Measurements from ENCODE around the gene SPTBN1.

DNA sequence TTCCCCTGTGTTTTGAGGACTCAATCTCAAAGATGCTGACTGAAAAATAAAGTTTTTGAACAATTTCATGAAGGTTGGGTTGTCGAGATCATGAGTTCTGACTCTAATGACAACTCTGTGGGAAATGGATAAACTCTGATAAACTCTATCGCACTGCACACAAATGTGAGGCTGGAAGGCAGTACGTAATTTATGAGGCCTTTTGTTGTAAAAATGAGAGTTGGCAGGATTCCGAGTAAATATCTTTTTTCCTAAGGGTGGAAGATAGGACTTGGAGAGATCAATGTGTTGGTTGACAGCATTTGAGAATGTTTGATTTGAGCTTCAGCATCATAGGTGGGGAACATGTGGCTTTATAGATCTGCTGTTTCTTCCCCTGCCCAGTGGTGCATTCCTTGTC lies 90.4 kb downstream of the SPTBN1 start:
- TF ChIP-seq CTCF (IDR thresholded peaks at IDR 0.05; ENCODE audit: extremely low read depth in 1 of 2, insufficient read depth in 1 of 2, low read depth in 1 of 2, low read length in 2 of 2) (no peak), EZH2 (IDR thresholded peaks at IDR 0.05; ENCODE audit: borderline replicate concordance, low read depth, low read length, severe bottlenecking) (no peak), POLR2A (IDR thresholded peaks at IDR 0.05; ENCODE audit: low read depth, low read length) (no peak), POLR2AphosphoS5 (IDR thresholded peaks at IDR 0.05; ENCODE audit: insufficient read depth, low read depth, low read length) (no peak), MYC (IDR thresholded peaks at IDR 0.05; ENCODE audit: low read depth, low read length) (no peak)
- TF ChIP-seq, protein P1, sequence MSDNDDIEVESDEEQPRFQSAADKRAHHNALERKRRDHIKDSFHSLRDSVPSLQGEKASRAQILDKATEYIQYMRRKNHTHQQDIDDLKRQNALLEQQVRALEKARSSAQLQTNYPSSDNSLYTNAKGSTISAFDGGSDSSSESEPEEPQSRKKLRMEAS (IDR thresholded peaks at IDR 0.05; ENCODE audit: insufficient read depth, insufficient read length): no peak
